Fibroblast of lung (primary cell): ENCODE data around the gene G6PD. TPM values are rescaled to one million over a fixed set of nuclear protein-coding genes. Genes with fewer than 3 reads are reported as not detected.
A peak's percentile ranks its signal among the peaks of the same experiment; 100 is the strongest.
"Not testable (repeated sequence)": the region's sequence is repeated elsewhere in the genome, so short reads cannot be mapped to it uniquely, and the experiment has no call there.

Source experiments
- DNase-seq, 2 donors: peaks; one replicate each; pipeline versions ENCODE4 v3.0.0 to v3.0.0-alpha.2; 2010; ENCODE audit warnings: low read depth in 2 of 2
- H2AFZ ChIP-seq: 2 replicates; pipeline ENCODE4 v1.5.1; 2012; ENCODE audit warnings: low read length, control low read depth, inconsistent platforms
- H3K27ac ChIP-seq: 2 replicates; pipeline ENCODE4 v1.5.1; 2011; ENCODE audit warnings: low read length, control low read depth; ENCODE audit not compliant: insufficient read depth
- H3K27me3 ChIP-seq: 2 replicates; pipeline ENCODE4 v1.5.1; 2011; ENCODE audit warnings: mild to moderate bottlenecking, low read length; ENCODE audit not compliant: control insufficient read depth, insufficient read depth
- H3K36me3 ChIP-seq: 2 replicates; pipeline ENCODE4 v1.5.1; 2011; ENCODE audit warnings: low read length; ENCODE audit not compliant: control insufficient read depth, insufficient read depth
- H3K4me1 ChIP-seq: 2 replicates; pipeline ENCODE4 v1.5.1; 2011; ENCODE audit warnings: low read length; ENCODE audit not compliant: control insufficient read depth, insufficient read depth; ENCODE audit errors: extremely low read depth
- H3K4me2 ChIP-seq: 2 replicates; pipeline ENCODE4 v1.5.1; 2011; ENCODE audit warnings: low read length, control low read depth; ENCODE audit not compliant: insufficient read depth; ENCODE audit errors: extremely low read depth
- H3K4me3 ChIP-seq, 4 experiments: fragments of 200-600 bp in 1 of 4; sonication (generic) in 1 of 4; replicated peaks in 1 of 4; 2 replicates each; pipeline ENCODE4 v1.5.1; 2011 to 2016; ENCODE audit warnings: low read length in 4 of 4, low read depth in 3 of 4, mild to moderate bottlenecking in 3 of 4, control low read depth in 2 of 4, inconsistent platforms in 1 of 4, mixed read lengths in 1 of 4; ENCODE audit not compliant: insufficient read depth in 1 of 4; ENCODE audit errors: control extremely low read depth in 1 of 4
- H3K79me2 ChIP-seq: 2 replicates; pipeline ENCODE4 v1.5.1; 2012; ENCODE audit warnings: mild to moderate bottlenecking, low read length, inconsistent platforms; ENCODE audit not compliant: control insufficient read depth, insufficient read depth
- H3K9ac ChIP-seq: 2 replicates; pipeline ENCODE4 v1.5.1; 2011; ENCODE audit warnings: mild to moderate bottlenecking, low read length, control low read depth; ENCODE audit not compliant: insufficient read depth
- H3K9me3 ChIP-seq: 2 replicates; pipeline ENCODE4 v1.5.1; 2012; ENCODE audit warnings: low read depth, low read length; ENCODE audit not compliant: control insufficient read depth, insufficient read depth
- H4K20me1 ChIP-seq: 2 replicates; pipeline ENCODE4 v1.5.1; 2011; ENCODE audit warnings: low read length; ENCODE audit not compliant: control insufficient read depth, insufficient read depth; ENCODE audit errors: extremely low read depth
- EZH2 ChIP-seq: IDR thresholded peaks from 2 replicates; pipeline ENCODE4 v1.5.1; 2012; ENCODE audit warnings: low read length, control low read depth, mild to moderate bottlenecking; ENCODE audit errors: missing control alignments
- polyA plus RNA-seq, 2 donors: library from polyadenylated mRNA; depleted of rRNA in 1 of 2; stranded (reverse) in 1 of 2; unstranded in 1 of 2; fragments of >200 nt; gene quantifications; 2 replicates each; pipeline ENCODE4 v1.2.1, GENCODE V29; 2011 to 2012; ENCODE audit warnings: missing spikeins in 1 of 2
- total RNA-seq: library from RNA; depleted of rRNA; stranded (reverse); fragments of >200 nt; gene quantifications from 2 replicates; pipeline ENCODE4 v1.2.1, GENCODE V29; 2014
- TF ChIP-seq, protein P1 (sequence below), 2 donors: IDR thresholded peaks in 1 of 2; conservative IDR thresholded peaks in 1 of 2; 1 replicate in 1 of 2; 2 replicates in 1 of 2; pipeline ENCODE4 v1.5.1; 2011 to 2012; ENCODE audit warnings: low read length in 2 of 2, control low read depth in 1 of 2, inconsistent platforms in 1 of 2, low read depth in 1 of 2, mild to moderate bottlenecking in 1 of 2

Gene G6PD
- total and polyA plus RNA-seq, 2 donors (not counting 1 experiment from before 2014, with no cell fraction given), result 86.2 to 109 TPM

- H3K4me1 ChIP-seq, result peaks cover 11% of the 10 kb centered on the region
- H3K4me2 ChIP-seq, result peak overlapping the region; percentile 13
- H3K4me3 ChIP-seq, result no peak overlapping the region
- H2AFZ ChIP-seq, result no peak overlapping the region
- DNase-seq, result no peak
- H3K9ac ChIP-seq, result peak overlapping the region; percentile 7
- no peaks in the 10 kb centered on the region for H4K20me1 ChIP-seq
- TF ChIP-seq, protein P1, sequence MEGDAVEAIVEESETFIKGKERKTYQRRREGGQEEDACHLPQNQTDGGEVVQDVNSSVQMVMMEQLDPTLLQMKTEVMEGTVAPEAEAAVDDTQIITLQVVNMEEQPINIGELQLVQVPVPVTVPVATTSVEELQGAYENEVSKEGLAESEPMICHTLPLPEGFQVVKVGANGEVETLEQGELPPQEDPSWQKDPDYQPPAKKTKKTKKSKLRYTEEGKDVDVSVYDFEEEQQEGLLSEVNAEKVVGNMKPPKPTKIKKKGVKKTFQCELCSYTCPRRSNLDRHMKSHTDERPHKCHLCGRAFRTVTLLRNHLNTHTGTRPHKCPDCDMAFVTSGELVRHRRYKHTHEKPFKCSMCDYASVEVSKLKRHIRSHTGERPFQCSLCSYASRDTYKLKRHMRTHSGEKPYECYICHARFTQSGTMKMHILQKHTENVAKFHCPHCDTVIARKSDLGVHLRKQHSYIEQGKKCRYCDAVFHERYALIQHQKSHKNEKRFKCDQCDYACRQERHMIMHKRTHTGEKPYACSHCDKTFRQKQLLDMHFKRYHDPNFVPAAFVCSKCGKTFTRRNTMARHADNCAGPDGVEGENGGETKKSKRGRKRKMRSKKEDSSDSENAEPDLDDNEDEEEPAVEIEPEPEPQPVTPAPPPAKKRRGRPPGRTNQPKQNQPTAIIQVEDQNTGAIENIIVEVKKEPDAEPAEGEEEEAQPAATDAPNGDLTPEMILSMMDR (conservative IDR thresholded peaks at IDR 0.05 in 1 of 2, IDR thresholded peaks at IDR 0.05 in 1 of 2; ENCODE audit: low read depth in 1 of 2, low read length in 2 of 2), result no peak
- no peak for TF ChIP-seq EZH2
- H3K36me3 ChIP-seq, result peaks cover 12% of the 10 kb centered on the region
- peak overlapping the region; percentile 96 for H3K27ac ChIP-seq
- peaks cover 30% of the 10 kb centered on the region for H3K79me2 ChIP-seq
- no peaks in the 10 kb centered on the region for H3K9me3 ChIP-seq
- H3K27me3 ChIP-seq, result no peaks in the 10 kb centered on the region
Observed at GRCh38 chrX:154541589-154541895, 5.1 kb downstream of the G6PD start.

DNA sequence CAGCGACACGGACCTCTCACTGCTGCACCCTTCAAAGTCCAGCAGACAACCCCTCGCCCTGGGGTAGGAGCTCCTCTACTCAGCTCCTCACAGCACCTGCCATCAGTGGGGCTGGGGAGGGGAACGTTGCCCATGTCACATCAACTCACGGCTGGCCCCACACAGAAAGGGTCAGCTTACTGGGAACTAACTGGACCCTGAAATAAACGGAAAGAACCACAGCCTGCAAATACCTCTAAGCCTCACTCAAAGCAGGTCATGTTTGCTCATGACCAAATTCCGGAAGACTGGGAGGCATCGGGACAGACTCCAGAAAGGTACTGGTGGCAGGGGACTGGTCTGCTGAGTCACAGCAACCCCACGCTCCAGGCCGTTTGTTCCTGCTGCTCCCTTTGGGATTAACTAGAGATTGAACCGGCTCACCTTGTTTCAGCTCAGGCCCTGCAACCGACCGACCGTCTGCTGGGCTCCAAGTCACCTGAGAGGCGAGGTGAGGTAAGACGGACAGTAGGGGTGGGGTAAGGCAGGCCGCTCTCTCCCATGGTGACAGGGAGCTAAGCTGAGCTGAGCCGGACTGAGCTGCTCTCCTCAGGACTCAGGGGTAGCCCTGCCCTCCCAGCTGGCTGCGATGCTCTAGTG is 5.6 kb downstream of the G6PD start:
- no peak overlapping the region for H3K9ac ChIP-seq
- H3K79me2 ChIP-seq, result peaks cover 25% of the 10 kb centered on the region
- TF ChIP-seq, protein P1 (conservative IDR thresholded peaks at IDR 0.05 in 1 of 2, IDR thresholded peaks at IDR 0.05 in 1 of 2; ENCODE audit: low read depth in 1 of 2, low read length in 2 of 2), result no peak
- TF ChIP-seq EZH2, result no peak
- H3K4me1 ChIP-seq, result peaks cover 11% of the 10 kb centered on the region
- no peaks in the 10 kb centered on the region for H3K9me3 ChIP-seq
- H3K27ac ChIP-seq, result peak overlapping the region; percentile 96
- no peaks in the 10 kb centered on the region for H4K20me1 ChIP-seq
- H3K4me2 ChIP-seq, result no peak overlapping the region
- peak in 1 of 2 donors; percentile 56 for DNase-seq
- H3K4me3 ChIP-seq, result no peak overlapping the region
- no peaks in the 10 kb centered on the region for H3K27me3 ChIP-seq
- H3K36me3 ChIP-seq, result peaks cover 12% of the 10 kb centered on the region
- no peak overlapping the region for H2AFZ ChIP-seq

- not testable (repeated sequence) for H2AFZ ChIP-seq, DNase-seq, H3K4me3 ChIP-seq, H3K9me3 ChIP-seq, H4K20me1 ChIP-seq, H3K4me2 ChIP-seq, H3K9ac ChIP-seq, H3K27me3 ChIP-seq, H3K27ac ChIP-seq
- H3K4me1 ChIP-seq, result peaks cover 11% of the 10 kb centered on the region
- peaks cover 14% of the 10 kb centered on the region for H3K36me3 ChIP-seq
- H3K79me2 ChIP-seq, result peaks cover 21% of the 10 kb centered on the region
Observed at GRCh38 chrX:154540365-154540764, 6.3 kb downstream of the G6PD start.
